GM12801 (cell line): Measurements from ENCODE around the gene CIT.

ENCODE experiments used
- TF ChIP-seq, protein P1 (sequence below): IDR thresholded peaks from one replicate; pipeline ENCODE4 v1.5.1; 2011; ENCODE audit warnings: control low read depth; ENCODE audit not compliant: insufficient read length; ENCODE audit errors: extremely low read depth

The CIT gene

DNA sequence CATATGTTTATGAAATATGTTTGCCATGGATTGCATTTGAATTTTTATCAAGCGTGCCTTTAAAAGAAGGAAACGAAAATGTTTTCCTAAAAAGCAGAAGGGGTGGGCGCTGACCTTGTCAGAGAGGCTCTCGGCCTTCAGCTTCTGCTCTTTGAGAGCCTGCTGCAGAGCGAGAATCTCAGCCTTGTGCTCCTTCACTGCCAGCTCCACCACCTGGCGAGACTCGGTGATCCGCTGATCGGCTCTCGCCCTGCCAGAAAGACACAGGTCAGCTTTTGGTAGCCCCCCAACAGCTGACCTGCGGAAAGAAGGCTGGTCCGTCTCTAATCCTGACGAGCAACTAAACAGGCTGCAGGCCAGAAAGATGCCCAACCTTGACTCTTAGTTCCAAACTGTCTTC, 146.7 kb downstream of the CIT start:
- TF ChIP-seq, protein P1, sequence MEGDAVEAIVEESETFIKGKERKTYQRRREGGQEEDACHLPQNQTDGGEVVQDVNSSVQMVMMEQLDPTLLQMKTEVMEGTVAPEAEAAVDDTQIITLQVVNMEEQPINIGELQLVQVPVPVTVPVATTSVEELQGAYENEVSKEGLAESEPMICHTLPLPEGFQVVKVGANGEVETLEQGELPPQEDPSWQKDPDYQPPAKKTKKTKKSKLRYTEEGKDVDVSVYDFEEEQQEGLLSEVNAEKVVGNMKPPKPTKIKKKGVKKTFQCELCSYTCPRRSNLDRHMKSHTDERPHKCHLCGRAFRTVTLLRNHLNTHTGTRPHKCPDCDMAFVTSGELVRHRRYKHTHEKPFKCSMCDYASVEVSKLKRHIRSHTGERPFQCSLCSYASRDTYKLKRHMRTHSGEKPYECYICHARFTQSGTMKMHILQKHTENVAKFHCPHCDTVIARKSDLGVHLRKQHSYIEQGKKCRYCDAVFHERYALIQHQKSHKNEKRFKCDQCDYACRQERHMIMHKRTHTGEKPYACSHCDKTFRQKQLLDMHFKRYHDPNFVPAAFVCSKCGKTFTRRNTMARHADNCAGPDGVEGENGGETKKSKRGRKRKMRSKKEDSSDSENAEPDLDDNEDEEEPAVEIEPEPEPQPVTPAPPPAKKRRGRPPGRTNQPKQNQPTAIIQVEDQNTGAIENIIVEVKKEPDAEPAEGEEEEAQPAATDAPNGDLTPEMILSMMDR = no peak

GRCh38 chr12:119729871-119730270, 147.2 kb downstream of the CIT start:
- TF ChIP-seq, protein P1 = no peak

GRCh38 chr12:119728444-119728745, 148.7 kb downstream of the CIT start:
- TF ChIP-seq, protein P1 = no peak

DNA sequence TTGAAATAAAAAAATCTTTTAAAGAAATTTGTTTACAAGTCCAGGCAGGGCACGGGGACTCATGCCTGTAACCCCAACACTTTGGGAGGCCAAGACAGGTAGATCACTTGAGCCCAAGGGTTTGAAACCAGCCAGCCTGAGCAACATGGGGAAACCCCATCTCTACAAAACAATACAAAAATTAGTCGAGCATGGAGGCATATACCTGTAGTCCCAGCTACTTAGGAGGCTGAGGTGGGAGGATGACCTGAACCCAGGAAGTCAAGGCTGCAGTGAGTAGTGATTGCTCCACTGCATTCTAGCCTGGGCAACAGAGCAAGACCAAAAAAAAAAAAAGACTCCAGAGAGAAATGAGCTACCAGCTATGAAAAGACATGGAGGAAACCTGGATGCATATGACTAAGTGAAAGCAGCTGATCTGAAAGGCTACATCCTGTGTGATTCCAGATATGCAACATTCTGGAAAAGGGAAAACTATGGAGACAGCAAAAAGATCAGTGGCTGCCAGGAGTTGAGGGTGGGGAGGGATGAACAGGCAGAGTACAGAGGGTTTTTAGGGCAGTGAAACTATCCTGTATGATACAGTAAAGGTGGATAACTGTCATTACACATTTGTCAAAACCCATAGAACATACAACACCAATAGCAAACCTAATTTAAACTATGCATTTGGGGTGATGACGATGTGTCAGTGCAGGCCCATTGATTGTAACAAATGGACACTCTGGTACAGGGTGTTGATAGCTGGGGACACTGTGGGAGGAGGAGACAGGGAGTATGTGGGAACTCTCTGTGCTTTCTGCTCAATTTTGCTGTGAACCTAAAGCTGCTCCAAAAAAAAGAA, 149.3 kb downstream of the CIT start:
- TF ChIP-seq, protein P1 = no peak

DNA sequence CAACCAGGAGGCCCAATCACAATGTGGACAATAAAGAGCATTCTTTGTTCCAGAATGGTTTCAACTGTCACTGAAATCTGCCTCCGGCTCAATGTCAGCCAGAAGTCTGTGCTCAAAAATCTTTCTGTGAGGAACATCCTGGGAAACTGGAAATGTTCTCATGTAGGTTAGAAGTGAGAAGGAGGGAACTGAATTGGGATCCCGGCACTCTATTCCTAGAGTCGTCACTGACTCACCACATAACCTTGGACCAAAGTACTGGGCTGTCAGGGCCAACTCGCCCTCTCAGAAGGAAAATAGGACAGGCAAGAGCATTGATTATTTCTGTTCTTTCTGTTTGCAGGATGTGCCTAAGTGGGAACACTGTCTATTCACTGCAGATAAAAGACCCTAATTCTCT, 151.6 kb downstream of the CIT start:
- TF ChIP-seq, protein P1 = no peak

GRCh38 chr12:119721306-119721705, 155.8 kb downstream of the CIT start:
- TF ChIP-seq, protein P1 = no peak

DNA sequence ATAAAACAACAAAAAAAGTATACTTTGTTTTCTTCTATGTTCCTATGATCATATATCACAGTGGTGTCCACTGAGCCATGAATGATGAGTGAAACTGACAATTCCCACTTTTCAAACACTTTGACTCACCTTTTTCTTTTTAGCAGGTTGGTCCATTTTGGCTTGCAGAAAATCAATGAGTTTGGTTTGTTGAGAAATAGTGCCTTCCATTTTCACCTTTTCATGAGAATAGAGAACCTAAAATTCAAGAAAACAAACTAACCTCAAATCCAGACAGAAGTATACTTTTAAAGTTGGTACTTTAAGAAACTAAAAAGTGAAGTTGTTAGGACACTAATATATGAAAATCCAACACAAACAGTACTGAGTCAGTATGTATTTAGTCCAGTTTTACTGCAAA, 156.8 kb downstream of the CIT start:
- TF ChIP-seq, protein P1 = no peak
